Vagina (tissue), 2 donors: ENCODE data around the gene SRSF12. TPM values are rescaled to one million over a fixed set of nuclear protein-coding genes. Genes with fewer than 3 reads are reported as not detected.

ENCODE experiments used
- DNase-seq, 2 donors: peaks; one replicate each; pipeline ENCODE4 v3.0.0-alpha.2; 2017; ENCODE audit errors: extremely low spot score in 2 of 2
- H3K27ac ChIP-seq: fragments of 200-600 bp; sonication (generic); one replicate; pipeline ENCODE4 v1.5.1; 2019
- H3K27me3 ChIP-seq: fragments of 200-600 bp; sonication (generic); one replicate; pipeline ENCODE4 v1.5.1; 2019
- H3K36me3 ChIP-seq, 2 donors: fragments of 200-600 bp; sonication (generic); one replicate each; pipeline ENCODE4 v1.5.1; 2017 to 2019
- H3K4me1 ChIP-seq: fragments of 200-600 bp; sonication (generic); one replicate; pipeline ENCODE4 v1.5.1; 2019
- H3K4me3 ChIP-seq, 2 donors: fragments of 200-600 bp; sonication (generic); 1 replicate in 1 of 2; 2 replicates in 1 of 2; pipeline ENCODE4 v1.5.1; 2016 to 2019
- H3K9me3 ChIP-seq: fragments of 200-600 bp; sonication (generic); one replicate; pipeline ENCODE4 v1.5.1; 2019
- CTCF ChIP-seq, 3 experiments: fragments of 450-650 bp in 2 of 3; fragments of 200-600 bp in 1 of 3; sonication (generic) in 1 of 3; IDR thresholded peaks; one replicate each; pipeline ENCODE4 v1.5.1; 2017 to 2019; ENCODE audit warnings: antibody characterized with exemption in 3 of 3, mild to moderate bottlenecking in 2 of 3, moderate library complexity in 2 of 3
- POLR2A ChIP-seq, 2 donors: fragments of 450-650 bp; IDR thresholded peaks; one replicate each; pipeline ENCODE4 v1.6.1; 2017; ENCODE audit warnings: antibody characterized with exemption in 2 of 2, mild to moderate bottlenecking in 2 of 2, moderate library complexity in 2 of 2
- POLR2AphosphoS5 ChIP-seq, 2 donors: sonication (generic); formaldehyde crosslinking; IDR thresholded peaks; one replicate each; pipeline ENCODE4 v1.9.0; 2017; ENCODE audit warnings: antibody characterized with exemption in 2 of 2, mild to moderate bottlenecking in 2 of 2, low read depth in 1 of 2; ENCODE audit not compliant: insufficient read depth in 1 of 2
- intact Hi-C: fragments of 100-400 bp; cut with DNase I; formaldehyde crosslinking; loops from one replicate; pipeline ENCODE4 v1.15.1; 2023
- total RNA-seq: library from RNA; depleted of rRNA; stranded (reverse); fragments of >200 nt; gene quantifications from one replicate; pipeline ENCODE4 v1.2.3, GENCODE V29; 2016

Gene SRSF12
- 0.25 TPM for total RNA-seq

- H3K27ac ChIP-seq, result peak within 1 kb of the TSS; percentile 57
- no peaks in the 10 kb centered on the region for H3K36me3 ChIP-seq
- H3K27me3 ChIP-seq, result no peaks in the 10 kb centered on the region
- intact Hi-C loops, result loop anchor here (10.0 kb wide), 1 partner anchor 133 kb away; no protein-coding TSS in a partner anchor
- no peak for DNase-seq
- peak within 1 kb of the TSS; percentile 66 to 69 for H3K4me3 ChIP-seq
- no peaks in the 10 kb centered on the region for H3K9me3 ChIP-seq
- TF ChIP-seq POLR2AphosphoS5 (IDR thresholded peaks at IDR 0.05; ENCODE audit: insufficient read depth in 1 of 2, low read depth in 1 of 2) (no peak), POLR2A (IDR thresholded peaks at IDR 0.05) (no peak), CTCF (IDR thresholded peaks at IDR 0.05) (no peak)
- H3K4me1 ChIP-seq, result peaks cover 18% of the 10 kb centered on the region
Observed at GRCh38 chr6:89117211-89118108, at the start of gene SRSF12. Gene SRSF12, minus strand, starts transcription at chr6:89118071. Its CDS starts 184 bp downstream, at chr6:89117887.

GRCh38 chr6:89162047-89162371 lies 44.1 kb upstream of the SRSF12 start:
- intact Hi-C loops, result no loop called here
- TF ChIP-seq POLR2AphosphoS5 (IDR thresholded peaks at IDR 0.05; ENCODE audit: insufficient read depth in 1 of 2, low read depth in 1 of 2), result peak in 1 of 2 donors; percentile 27
- TF ChIP-seq CTCF (IDR thresholded peaks at IDR 0.05), result no peak
- TF ChIP-seq POLR2A (IDR thresholded peaks at IDR 0.05), result no peak

GRCh38 chr6:89161326-89162046 lies 43.6 kb upstream of the SRSF12 start:
- Histone ChIP-seq H3K9me3 (no peaks in the 10 kb centered on the region), H3K4me3 (no peak overlapping the region), H3K4me1 (no peaks in the 10 kb centered on the region), H3K36me3 (peaks cover 0 to 29% of the 10 kb centered on the region in 2 donors), H3K27ac (peak overlapping the region; percentile 31), H3K27me3 (no peaks in the 10 kb centered on the region)
- DNase-seq, result no peak
- intact Hi-C loops, result no loop called here
- TF ChIP-seq POLR2A (IDR thresholded peaks at IDR 0.05), result no peak
- TF ChIP-seq CTCF (IDR thresholded peaks at IDR 0.05), result no peak
- no peak for TF ChIP-seq POLR2AphosphoS5 (IDR thresholded peaks at IDR 0.05; ENCODE audit: insufficient read depth in 1 of 2, low read depth in 1 of 2)

More at GRCh38 chr6:89162047-89162371, 44.1 kb upstream of the SRSF12 start:
- H3K27me3 ChIP-seq, result no peaks in the 10 kb centered on the region
- H3K4me3 ChIP-seq, result no peak overlapping the region
- DNase-seq, result no peak
- H3K36me3 ChIP-seq, result peaks cover 0 to 29% of the 10 kb centered on the region in 2 donors
- no peaks in the 10 kb centered on the region for H3K9me3 ChIP-seq
- no peaks in the 10 kb centered on the region for H3K4me1 ChIP-seq
- H3K27ac ChIP-seq, result peak overlapping the region; percentile 31

- DNase-seq, result no peak
- no peak overlapping the region for H3K27ac ChIP-seq
Observed at GRCh38 chr6:89160331-89161092, 42.6 kb upstream of the SRSF12 start.

More at GRCh38 chr6:89160331-89161092, 42.6 kb upstream of the SRSF12 start:
- no peaks in the 10 kb centered on the region for H3K27me3 ChIP-seq
- peaks cover 0 to 29% of the 10 kb centered on the region in 2 donors for H3K36me3 ChIP-seq
- no peak for TF ChIP-seq CTCF (IDR thresholded peaks at IDR 0.05)
- TF ChIP-seq POLR2A (IDR thresholded peaks at IDR 0.05), result no peak
- no peak for TF ChIP-seq POLR2AphosphoS5 (IDR thresholded peaks at IDR 0.05; ENCODE audit: insufficient read depth in 1 of 2, low read depth in 1 of 2)
- H3K9me3 ChIP-seq, result no peaks in the 10 kb centered on the region
- intact Hi-C loops, result no loop called here
- no peak overlapping the region for H3K4me3 ChIP-seq
- no peaks in the 10 kb centered on the region for H3K4me1 ChIP-seq
